HG03045 (cell line): Measurements from ENCODE around the gene LIPK.

Experiments used
- ATAC-seq: cut with Tn5 transposase; IDR thresholded peaks from one replicate; pipeline ENCODE4 v1.9.1; 2021; ENCODE audit warnings: mild to moderate bottlenecking, moderate library complexity; ENCODE audit not compliant: unreplicated experiment

LIPK gene

GRCh38 chr10:88783724-88784123 lies 77.7 kb downstream of the LIPK start:
- no peak for ATAC-seq

DNA sequence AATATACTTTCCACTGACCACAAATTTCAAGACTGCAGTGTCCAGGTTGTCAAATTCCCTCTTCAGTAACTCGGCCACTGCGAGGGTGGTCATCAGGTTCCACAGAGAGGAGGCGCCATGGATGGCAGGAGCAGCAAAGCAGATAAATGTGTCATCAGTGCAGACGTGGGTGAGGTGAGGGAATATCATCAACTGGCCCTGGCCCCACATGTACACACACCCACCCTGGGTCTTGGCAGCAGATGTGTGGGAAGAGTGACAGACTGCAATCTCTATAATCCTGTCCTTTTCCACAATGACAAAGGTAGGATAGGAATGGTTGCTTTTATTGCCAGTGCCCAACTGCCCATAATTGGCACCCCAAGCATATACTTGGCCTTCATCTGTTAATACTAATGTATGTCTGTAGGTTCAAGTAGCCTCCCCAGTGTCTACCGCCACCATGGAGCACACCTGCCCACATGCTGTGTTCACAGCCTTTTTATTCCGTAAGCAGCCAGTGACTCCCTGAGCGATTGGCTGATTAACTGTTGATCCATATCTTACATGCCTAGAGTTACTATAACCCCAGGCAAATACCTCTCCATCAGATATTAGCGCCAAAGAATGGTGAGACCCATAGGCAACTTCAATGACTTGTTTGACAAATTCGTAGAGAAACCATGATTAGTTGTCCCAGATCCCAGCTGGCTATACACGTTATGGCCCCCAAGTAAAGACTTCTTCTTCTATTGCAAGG lies 80.2 kb downstream of the LIPK start:
- ATAC-seq, result no peak

DNA sequence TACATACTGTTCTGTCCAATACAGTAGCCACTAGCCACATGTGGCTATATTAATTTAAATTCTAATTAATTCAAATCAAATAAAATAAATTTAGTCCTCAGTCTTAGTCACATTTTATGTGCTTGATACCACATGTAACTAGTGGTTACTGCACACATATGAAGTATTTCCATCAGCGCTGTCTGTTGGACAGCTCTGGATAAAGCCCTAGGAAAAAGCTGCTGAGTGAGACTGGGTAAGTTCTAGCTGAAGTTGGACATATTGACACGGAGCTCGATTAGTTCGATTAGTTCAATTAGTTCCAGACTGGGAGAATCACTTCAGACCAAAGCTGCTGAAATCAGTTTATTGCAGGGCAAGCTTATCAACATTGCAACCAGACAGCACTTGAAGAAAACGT lies 81.4 kb downstream of the LIPK start:
- ATAC-seq, result no peak

- no peak for ATAC-seq
Measured at GRCh38 chr10:88788924-88789323, 82.9 kb downstream of the LIPK start.

GRCh38 chr10:88791924-88792323 lies 85.9 kb downstream of the LIPK start:
- ATAC-seq, result no peak

- no peak for ATAC-seq
Measured at GRCh38 chr10:88792661-88793060, 86.6 kb downstream of the LIPK start.

GRCh38 chr10:88793712-88794299 lies 87.8 kb downstream of the LIPK start:
- no peak for ATAC-seq

DNA sequence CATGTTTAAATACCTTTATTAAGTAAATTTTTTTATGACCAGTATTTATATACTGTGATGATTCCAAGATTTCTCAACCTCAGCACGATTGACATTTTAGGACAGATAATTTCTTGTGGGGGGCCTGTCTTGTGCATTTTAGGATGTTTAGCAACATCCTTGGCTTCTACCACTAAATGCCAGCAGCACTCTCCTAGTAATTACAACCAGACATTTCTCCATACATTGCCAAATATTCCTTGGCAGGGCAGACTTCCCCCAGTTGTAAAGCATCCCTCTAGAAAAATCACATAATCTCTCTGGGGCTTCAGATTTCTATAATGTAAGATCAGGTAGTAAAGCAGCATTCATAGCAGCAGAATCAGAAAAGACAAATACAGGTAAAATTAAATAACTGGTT lies 88.7 kb downstream of the LIPK start:
- ATAC-seq, result no peak

DNA sequence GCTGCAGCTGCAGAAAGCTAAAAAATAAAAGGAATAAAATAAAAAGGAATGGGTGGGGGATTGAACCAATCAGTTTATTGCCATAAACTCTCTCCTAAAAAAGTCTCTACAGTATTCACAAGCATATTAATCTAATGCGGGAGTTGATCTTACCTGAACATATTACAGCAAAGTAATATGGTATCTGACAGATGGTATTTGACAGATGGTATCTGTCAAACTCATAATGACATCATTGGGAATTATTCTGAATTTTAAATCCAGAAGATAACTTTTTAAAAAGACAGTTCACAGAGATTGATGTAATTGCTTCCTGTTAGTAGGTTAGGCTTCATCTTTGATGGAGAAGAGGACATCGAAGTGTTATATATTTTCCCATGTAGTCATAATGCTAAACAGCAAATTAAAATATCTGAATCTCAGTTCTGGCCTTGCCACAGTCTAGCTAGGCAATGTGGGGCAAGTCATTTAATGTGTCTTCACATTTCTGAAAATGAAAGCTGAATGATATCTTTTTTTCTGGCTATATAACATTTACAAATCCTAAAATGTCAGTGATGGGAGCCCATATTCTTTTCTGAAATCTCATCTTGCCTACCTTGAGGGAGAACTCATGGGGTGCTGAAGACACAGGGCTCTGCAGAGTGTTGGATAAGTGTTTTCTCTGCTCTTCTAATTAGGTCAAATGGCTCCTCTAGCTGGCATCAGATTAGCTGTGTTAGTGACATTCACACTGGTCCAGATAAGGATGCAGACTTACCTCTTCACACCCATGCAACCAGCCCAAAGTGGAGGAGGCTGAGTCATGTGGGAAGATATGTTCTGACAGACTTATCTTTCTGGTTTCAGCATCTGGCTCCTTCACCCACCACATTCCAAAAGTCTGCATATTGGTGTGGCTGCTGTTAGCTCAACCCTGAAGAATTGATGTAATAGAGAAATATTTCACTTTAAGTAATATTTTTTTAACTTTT lies 94.4 kb downstream of the LIPK start:
- no peak for ATAC-seq
